T-helper 2 cell treated with Interferon-gamma antibody and Interleukin-4, amounts not matched to agents 5 μg/mL and 100 μg/mL, for 36 hours (primary cell): Measurements from ENCODE around the gene DTX2.
"Not testable (repeated sequence)": the region's sequence is repeated elsewhere in the genome, so short reads cannot be mapped to it uniquely, and the experiment has no call there.

Experiments used
- DNase-seq: peaks from one replicate; pipeline ENCODE4 v3.0.0; 2021; ENCODE audit warnings: low spot score
- H3K27ac Mint-ChIP-seq: one replicate; pipeline ENCODE4 v1.8.0; 2021; ENCODE audit warnings: mild to moderate bottlenecking, mixed read lengths
- H3K27me3 Mint-ChIP-seq: one replicate; pipeline ENCODE4 v1.8.0; 2021; ENCODE audit warnings: low read depth, mixed read lengths
- H3K36me3 Mint-ChIP-seq: one replicate; pipeline ENCODE4 v1.8.0; 2021; ENCODE audit warnings: low read depth, mixed read lengths
- H3K4me1 Mint-ChIP-seq: one replicate; pipeline ENCODE4 v1.8.0; 2021; ENCODE audit warnings: low read depth, mixed read lengths
- H3K4me3 Mint-ChIP-seq: one replicate; pipeline ENCODE4 v1.8.0; 2022; ENCODE audit warnings: mild to moderate bottlenecking, moderate library complexity, mixed read lengths
- H3K9me3 Mint-ChIP-seq: one replicate; pipeline ENCODE4 v1.8.0; 2021; ENCODE audit warnings: mixed read lengths

Gene DTX2

DNA sequence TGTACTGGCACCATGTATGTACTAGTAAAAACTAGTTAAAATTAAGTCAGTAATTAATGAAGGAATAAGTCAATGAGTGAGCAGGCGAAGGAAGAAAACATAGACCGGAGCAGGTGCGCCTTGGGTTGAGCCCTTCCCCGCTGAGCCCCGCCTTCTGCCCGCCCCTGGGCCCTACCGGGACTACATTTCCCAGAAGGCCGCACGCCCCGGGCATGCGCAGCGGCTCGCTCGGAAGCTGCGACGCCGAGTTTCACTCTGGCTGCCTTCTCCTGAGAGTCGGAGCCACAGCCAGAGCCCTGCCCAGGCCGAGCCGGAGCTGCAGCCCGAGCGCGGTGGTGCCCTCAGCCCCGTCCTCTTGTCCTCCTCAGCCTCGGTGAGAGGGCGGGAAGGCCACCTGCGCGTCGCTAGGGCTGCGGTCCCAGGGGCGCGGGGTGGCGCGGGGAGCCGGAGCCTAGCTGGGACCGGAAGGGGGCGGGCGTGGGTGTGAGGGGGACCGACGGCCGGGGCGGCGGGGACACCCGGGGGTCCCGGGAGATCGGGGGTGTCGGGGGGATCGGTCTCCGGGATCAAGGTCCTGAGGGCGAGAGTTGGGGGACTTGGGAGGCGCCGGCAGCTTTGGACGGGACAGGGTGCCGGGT is at the start of gene DTX2:
DTX2 (plus strand) TSS at position 246 of the 638 bp plus-strand sequence. CDS start 18,801 bp downstream, outside the sequence.
- peak; percentile 56 for DNase-seq
- H3K36me3 Mint-ChIP-seq, H3K4me1 Mint-ChIP-seq, H3K27me3 Mint-ChIP-seq, H3K9me3 Mint-ChIP-seq: not testable (repeated sequence)
- Mint-ChIP-seq H3K27ac (peak within 1 kb of the TSS; percentile 41), H3K4me3 (peak within 1 kb of the TSS; percentile 51)

DNA sequence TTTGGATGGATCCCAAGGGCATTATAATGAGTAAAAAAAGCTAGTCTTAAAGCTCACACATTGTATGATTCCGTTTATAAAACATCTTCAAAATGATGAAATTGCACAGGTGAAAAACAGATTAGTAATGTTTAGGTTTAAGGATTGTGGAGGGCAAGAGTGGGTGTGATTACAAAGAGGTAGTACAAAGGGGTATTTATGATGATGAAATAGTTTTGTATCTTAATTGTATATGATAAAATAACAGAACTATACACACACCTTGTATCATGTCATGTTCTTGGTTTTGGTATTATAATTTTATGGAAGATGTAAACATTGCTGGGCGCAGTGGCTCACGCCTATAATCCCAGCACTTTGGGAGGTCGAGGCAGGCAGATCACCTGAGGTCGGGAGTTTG is 49.3 kb upstream of the DTX2 start:
- no peaks in the 10 kb centered on the region for H3K36me3 Mint-ChIP-seq
- no peaks in the 10 kb centered on the region for H3K27me3 Mint-ChIP-seq
- H3K4me1 Mint-ChIP-seq: no peaks in the 10 kb centered on the region
- H3K9me3 Mint-ChIP-seq: no peaks in the 10 kb centered on the region
- H3K4me3 Mint-ChIP-seq: no peak overlapping the region
- no peak for DNase-seq
- no peak overlapping the region for H3K27ac Mint-ChIP-seq

DNA sequence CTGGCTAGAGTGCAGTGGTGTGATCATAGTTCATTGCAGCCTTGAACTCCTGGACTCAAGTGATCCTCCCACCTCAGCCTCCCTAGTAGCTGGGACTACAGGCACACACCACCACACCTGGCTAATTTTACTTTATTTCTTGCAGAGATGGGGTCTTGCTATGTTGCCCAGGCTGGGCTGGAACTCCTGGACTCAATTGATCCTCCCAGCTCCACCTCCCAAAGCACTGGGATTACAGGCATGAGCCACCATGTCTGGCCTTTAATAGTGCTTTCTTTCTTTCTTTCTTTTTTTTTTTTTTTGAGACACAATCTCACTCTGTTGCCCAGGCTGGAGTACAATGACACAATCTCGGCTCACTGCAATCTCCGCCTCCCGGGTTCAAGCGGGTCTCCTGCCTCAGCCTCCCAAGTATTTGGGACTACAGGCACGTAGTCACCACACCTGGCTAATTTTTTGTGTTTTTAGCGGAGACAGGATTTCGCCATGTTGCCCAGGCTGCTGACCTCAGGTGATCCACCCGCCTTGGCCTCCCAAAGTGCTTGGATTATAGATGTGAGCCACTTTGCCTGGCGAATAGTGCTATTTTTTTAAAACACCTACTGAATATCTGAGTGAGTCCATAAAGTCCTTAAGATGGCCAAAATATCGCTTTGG is 43.7 kb upstream of the DTX2 start:
- H3K36me3 Mint-ChIP-seq, H3K27ac Mint-ChIP-seq, DNase-seq, H3K27me3 Mint-ChIP-seq, H3K9me3 Mint-ChIP-seq, H3K4me3 Mint-ChIP-seq, H3K4me1 Mint-ChIP-seq: not testable (repeated sequence)

DNA sequence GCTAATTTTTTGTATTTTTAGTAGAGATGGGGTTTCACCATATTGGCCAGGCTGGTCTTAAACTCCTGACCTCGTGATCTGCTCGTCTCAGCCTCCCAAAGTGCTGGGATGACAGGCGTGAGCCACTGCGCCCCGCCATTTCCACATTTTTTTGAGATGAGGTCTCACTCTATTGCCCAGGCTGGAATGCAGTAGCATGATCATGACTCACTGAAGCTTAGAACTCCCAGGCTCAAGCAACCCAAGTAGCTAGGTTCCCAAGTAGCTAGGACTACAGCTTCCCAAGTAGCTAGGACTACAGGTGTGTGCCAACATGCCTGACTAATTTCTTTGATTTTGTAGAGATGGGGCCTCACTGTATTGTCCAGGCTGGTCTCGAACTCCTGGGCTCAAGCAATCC is 40.4 kb upstream of the DTX2 start:
- H3K36me3 Mint-ChIP-seq, H3K9me3 Mint-ChIP-seq, DNase-seq, H3K4me3 Mint-ChIP-seq, H3K27ac Mint-ChIP-seq: not testable (repeated sequence)
- Mint-ChIP-seq H3K4me1 (peaks cover 10% of the 10 kb centered on the region), H3K27me3 (peaks cover 11% of the 10 kb centered on the region)

DNA sequence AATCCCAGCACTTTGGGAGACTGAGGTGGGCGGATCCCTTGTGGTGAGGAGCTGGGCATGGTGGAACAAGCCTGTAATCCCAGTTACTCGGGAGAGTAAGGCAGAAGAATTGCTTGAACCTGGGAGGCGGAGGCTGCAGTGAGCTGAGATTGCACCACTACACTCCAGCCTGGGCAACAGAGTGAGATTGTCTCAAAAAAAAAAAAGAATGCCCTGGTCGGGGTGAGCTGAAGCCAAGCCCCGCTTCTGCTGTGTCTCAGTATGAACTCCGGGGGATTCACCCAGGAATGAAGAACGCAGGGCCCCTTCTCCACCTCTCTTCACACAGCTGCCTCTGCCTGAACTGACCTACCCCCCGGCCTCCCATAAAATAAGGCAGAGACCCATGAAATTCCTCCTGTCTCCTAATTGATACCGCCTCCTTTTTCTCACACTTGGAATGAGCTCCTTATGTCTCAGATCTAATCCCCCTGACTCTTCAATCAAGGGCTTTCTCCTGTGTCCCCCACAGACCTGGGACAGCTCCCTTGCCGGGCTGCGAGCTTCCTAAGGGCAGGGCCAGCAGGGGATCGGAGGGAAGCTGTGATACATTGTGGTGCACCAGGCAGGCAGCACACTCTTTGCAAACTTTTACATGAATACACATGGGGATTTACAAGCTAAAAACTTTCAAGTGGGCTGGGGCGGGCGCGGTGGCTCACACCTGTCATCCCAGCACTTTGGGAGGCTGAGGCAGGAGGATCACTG is 37.7 kb upstream of the DTX2 start:
- peak overlapping the region; percentile 19 for H3K27ac Mint-ChIP-seq
- H3K36me3 Mint-ChIP-seq: no peaks in the 10 kb centered on the region
- no peak for DNase-seq
- H3K9me3 Mint-ChIP-seq: no peaks in the 10 kb centered on the region
- H3K4me3 Mint-ChIP-seq: no peak overlapping the region
- H3K27me3 Mint-ChIP-seq: peaks cover 11% of the 10 kb centered on the region
- H3K4me1 Mint-ChIP-seq: peaks cover 10% of the 10 kb centered on the region

DNA sequence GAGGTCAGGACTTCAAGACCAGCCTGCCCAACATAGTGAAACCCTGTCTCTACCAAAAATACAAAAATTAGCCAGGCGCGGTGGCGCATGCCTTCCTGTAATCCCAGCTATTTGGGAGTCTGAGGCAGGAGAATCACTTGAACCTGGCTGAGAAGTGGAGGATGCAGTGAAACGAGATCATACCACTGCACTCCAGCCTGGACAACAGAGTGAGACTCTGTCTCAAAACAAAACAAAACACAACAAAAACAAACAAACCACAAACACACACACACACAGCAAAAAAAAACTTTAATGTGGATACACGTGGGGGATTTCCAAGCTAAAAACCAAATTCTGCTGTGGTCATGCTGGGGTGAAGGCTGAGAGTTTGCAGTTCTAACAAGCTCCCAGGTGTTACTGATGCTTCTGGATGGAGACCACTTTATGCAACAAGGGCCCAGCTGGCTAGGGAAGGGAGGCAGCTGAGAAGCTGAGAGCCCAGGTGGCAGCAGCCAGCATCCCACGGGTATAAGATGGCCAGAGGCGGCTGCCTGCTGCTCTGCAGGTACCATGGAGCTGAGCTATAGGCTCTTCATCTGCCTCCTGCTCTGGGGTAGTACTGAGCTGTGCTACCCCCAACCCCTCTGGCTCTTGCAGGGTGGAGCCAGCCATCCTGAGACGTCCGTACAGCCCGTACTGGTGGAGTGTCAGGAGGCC is 36.9 kb upstream of the DTX2 start, which contains the start of gene ZP3:
ZP3 (plus strand) TSS at position 538 of the 699 bp plus-strand sequence; CDS start at position 553, 15 bp downstream.
- H3K36me3 Mint-ChIP-seq: no peaks in the 10 kb centered on the region
- H3K27me3 Mint-ChIP-seq: peaks cover 11% of the 10 kb centered on the region
- H3K27ac Mint-ChIP-seq: peak within 1 kb of the TSS; percentile 19
- H3K4me3 Mint-ChIP-seq: no peak within 1 kb of the TSS
- no peak for DNase-seq
- H3K4me1 Mint-ChIP-seq: peaks cover 10% of the 10 kb centered on the region
- H3K9me3 Mint-ChIP-seq: no peaks in the 10 kb centered on the region

DNA sequence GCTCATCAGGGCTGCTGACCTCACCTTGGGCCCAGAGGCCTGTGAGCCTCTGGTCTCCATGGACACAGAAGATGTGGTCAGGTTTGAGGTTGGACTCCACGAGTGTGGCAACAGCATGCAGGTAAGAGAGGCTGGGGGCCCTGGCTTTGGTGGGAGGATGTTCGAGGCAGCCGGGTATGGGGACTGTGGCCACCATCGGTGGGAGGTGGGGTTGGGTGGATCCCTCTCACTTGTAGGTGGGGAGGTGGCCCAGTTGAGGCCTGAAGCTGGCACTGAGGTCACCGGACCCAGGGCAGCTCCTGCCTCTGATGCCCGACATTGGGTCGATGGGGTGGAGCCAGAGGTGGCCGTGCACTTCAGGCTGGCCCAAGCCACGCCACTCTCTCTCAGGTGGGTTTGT is 36.4 kb upstream of the DTX2 start:
- no peak for DNase-seq
- no peak overlapping the region for H3K27ac Mint-ChIP-seq
- H3K9me3 Mint-ChIP-seq: no peaks in the 10 kb centered on the region
- peaks cover 10% of the 10 kb centered on the region for H3K4me1 Mint-ChIP-seq
- H3K4me3 Mint-ChIP-seq: no peak overlapping the region
- peaks cover 9% of the 10 kb centered on the region for H3K27me3 Mint-ChIP-seq
- no peaks in the 10 kb centered on the region for H3K36me3 Mint-ChIP-seq

DNA sequence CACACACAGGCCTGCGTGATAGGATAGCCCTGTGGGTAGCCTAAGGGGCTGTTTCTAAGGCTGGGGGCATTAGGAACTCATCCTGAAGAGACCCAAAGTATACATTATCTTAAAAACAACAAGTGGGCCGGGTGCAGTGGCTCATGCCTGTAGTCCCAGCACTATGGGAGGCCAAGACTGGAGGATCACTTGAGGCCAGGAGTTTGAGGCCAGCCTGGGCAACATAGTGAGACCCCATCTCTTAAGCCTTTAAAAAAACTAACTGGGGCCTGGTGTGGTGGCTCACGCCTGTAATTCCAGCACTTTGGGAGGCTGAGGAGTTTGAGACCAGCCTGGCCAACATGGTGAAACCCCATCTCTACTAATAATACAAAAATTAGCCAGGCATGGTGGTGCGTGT is 36.0 kb upstream of the DTX2 start:
- H3K4me1 Mint-ChIP-seq: peaks cover 10% of the 10 kb centered on the region
- not testable (repeated sequence) for H3K4me3 Mint-ChIP-seq, DNase-seq, H3K36me3 Mint-ChIP-seq, H3K9me3 Mint-ChIP-seq, H3K27ac Mint-ChIP-seq, H3K27me3 Mint-ChIP-seq

DNA sequence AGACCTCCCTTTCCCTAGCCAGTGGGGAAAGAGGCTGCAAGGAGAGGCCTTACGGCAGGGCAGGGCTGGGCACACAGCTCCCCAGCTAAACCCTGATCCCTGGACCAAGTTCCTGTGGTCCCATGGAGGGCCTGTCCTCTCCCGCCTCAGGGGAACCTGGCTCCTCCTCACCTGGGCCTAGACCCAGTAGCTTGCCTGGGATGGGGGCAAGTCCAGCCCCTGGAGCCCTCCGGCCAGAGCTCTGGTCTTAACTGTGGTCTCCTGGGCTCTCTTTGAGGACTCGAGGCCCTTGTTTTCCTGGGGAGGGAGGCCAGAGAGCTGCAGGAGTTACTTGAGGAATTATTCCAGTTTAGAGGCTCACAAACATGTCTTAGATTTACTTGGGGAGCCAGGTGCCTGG is 35.3 kb upstream of the DTX2 start:
- Mint-ChIP-seq H3K27ac (no peak overlapping the region), H3K4me1 (peaks cover 10% of the 10 kb centered on the region), H3K4me3 (no peak overlapping the region), H3K27me3 (peaks cover 6% of the 10 kb centered on the region), H3K9me3 (no peaks in the 10 kb centered on the region), H3K36me3 (no peaks in the 10 kb centered on the region)
- DNase-seq: no peak

DNA sequence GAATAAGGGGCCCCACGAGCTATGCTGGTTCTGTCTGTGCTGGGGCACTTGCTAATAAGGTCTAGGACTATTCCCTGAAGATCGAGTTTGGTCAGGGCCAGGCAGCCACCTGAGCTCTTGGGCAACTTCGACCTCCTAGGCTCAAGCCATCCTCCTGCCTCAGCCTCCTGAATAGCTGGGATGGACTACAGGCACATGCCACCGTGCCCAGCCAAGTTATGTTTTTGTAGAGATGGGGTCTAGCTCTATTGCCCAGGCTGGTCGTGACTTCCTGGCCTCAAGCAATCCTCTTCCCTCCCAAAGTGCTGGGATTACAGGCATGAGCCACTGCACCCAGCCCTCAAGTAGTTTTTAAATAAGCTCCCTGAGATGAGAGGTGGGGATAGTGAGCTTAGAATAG is 33.9 kb upstream of the DTX2 start:
- Mint-ChIP-seq H3K4me3 (no peak overlapping the region), H3K27ac (no peak overlapping the region), H3K9me3 (no peaks in the 10 kb centered on the region), H3K36me3 (no peaks in the 10 kb centered on the region), H3K27me3 (peaks cover 6% of the 10 kb centered on the region), H3K4me1 (peaks cover 10% of the 10 kb centered on the region)
- no peak for DNase-seq

DNA sequence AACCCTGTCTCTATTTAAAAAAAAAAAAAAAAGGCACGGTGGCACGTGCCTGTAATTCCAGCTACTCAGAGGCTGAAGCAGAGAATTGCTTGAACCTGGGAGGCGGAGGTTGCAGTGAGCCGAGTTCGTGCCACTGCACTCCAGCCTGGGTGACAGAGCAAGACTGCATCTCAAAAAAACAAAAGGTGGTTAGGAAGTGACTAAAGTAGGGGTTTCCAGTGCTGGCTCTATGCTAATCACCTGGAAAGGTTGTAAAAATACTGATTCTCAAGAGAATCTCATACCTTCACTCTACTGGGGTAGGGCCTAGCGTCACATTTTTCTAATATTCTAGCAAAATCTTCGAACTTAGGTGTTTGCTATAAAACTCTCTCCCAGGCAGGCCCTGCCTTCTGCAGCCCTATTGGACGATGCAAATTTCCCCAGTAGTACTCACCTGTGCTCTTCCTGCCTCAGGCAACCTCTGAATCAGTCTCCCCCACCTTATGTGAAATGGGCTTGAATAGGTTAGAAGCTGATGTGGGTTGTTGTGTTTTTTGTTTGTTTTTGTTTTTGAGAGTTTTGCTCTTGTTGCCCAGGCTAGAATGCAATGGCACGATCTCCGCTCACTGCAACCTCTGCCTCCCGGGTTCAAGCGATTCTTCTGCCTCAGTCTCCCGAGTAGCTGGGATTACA is 33.2 kb upstream of the DTX2 start:
- H3K27ac Mint-ChIP-seq: no peak overlapping the region
- no peaks in the 10 kb centered on the region for H3K9me3 Mint-ChIP-seq
- H3K36me3 Mint-ChIP-seq: no peaks in the 10 kb centered on the region

DNA sequence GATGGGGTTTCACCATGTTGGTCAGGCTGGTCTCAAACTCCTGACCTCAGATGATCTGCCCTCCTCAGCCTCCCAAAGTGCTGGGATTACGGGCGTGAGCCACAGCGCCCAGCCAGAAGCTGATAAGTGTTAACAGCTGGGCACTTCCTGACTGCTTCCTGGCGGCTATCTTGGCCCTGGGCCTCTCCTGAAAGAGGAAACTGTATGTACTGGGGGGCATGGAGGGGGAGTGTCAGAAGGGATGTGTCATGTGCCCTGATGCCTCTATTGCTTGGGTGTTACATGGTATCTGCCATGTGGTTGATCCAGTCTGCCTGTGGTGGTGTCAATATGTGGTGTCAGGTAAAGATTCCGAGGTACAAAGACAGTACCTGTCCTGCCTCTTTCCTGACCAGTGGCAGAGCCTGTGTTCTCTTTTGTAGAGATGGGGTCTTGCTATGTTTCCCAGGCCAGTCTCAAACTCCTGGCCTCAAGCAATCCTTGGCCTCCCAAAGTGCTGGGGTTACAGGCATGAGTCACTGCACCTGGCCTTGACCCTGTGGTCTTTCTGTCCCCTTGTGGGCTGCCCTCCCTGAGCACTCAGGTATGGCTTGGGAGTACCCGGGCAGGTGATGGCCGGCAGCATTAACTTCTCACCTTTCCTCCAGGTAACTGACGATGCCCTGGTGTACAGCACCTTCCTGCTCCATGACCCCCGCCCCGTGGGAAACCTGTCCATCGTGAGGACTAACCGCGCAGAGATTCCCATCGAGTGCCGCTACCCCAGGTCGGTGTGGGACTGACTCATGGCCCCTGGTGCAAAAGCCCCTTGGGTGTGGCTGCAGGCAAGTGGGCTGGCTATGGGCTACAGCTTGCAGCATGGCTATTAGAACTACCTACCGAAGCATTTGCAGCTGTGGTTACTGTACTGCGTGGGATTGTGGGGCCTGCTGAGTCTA is 32.4 kb upstream of the DTX2 start:
- DNase-seq: no peak
- Mint-ChIP-seq H3K27ac (no peak overlapping the region), H3K36me3 (no peaks in the 10 kb centered on the region), H3K27me3 (no peaks in the 10 kb centered on the region), H3K9me3 (no peaks in the 10 kb centered on the region), H3K4me1 (peaks cover 8% of the 10 kb centered on the region), H3K4me3 (no peak overlapping the region)

More for the DNA sequence above, 33.2 kb upstream of the DTX2 start:
- no peak for DNase-seq
- Mint-ChIP-seq H3K4me1 (peaks cover 10% of the 10 kb centered on the region), H3K4me3 (no peak overlapping the region), H3K27me3 (peaks cover 2% of the 10 kb centered on the region)

DNA sequence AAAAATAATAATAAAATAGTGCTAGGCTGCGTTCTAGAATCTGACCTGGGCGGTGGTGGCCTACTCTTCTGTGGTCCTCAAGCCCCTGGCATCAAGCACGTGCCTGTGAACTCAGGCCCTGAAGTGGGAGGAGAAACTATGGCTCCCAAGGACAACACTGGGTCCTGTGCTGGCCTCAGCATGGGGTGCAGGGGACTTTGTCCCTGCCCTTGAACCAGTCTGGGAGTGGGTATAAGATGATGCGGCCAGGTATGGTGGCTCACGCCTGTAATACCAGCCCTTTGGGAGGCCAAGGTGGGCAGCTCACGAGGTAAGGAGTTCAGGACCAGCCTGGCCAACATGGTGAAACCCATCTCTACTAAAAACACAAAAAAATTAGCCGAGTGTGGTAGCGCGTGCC is 31.3 kb upstream of the DTX2 start:
- Mint-ChIP-seq H3K36me3 (no peaks in the 10 kb centered on the region), H3K27ac (no peak overlapping the region), H3K27me3 (no peaks in the 10 kb centered on the region), H3K9me3 (no peaks in the 10 kb centered on the region), H3K4me3 (no peak overlapping the region), H3K4me1 (no peaks in the 10 kb centered on the region)
- DNase-seq: no peak
